ENCODE data around the gene SMARCA4.
A peak's percentile ranks its signal among the peaks of the same experiment; 100 is the strongest.
"Not testable (repeated sequence)": the region's sequence is repeated elsewhere in the genome, so short reads cannot be mapped to it uniquely, and the experiment has no call there.

SMARCA4 gene

GRCh38 chr19:10928563-10929401 is 32.0 kb upstream of the SMARCA4 start, which contains the start of the genes TIMM29 and YIPF2:
Gene TIMM29, plus strand, starts transcription at chr19:10928811. Its CDS starts 12 bp downstream, at chr19:10928823.
Gene YIPF2, minus strand, starts transcription at chr19:10928639. Its CDS starts 229 bp downstream, at chr19:10928410.
- DNase-seq (ENCODE audit: low read depth in 2 of 2) = peak; percentile 75 to 90

GRCh38 chr19:10929402-10929794 is 31.4 kb upstream of the SMARCA4 start:
- no peak for DNase-seq (ENCODE audit: low read depth in 2 of 2)

GRCh38 chr19:10935371-10936059 is 25.3 kb upstream of the SMARCA4 start:
- DNase-seq (ENCODE audit: low read depth in 2 of 2) = no peak

- no peak for DNase-seq (ENCODE audit: low read depth in 2 of 2)
Observed at GRCh38 chr19:10936661-10937084, 24.2 kb upstream of the SMARCA4 start.

- not testable (repeated sequence) for DNase-seq (ENCODE audit: low read depth in 2 of 2)
Observed at GRCh38 chr19:10941649-10942048, 19.2 kb upstream of the SMARCA4 start.

GRCh38 chr19:10943412-10943811 is 17.4 kb upstream of the SMARCA4 start:
- DNase-seq (ENCODE audit: low read depth in 2 of 2) = not testable (repeated sequence)

GRCh38 chr19:10945264-10945663 is 15.6 kb upstream of the SMARCA4 start:
- DNase-seq (ENCODE audit: low read depth in 2 of 2) = no peak

GRCh38 chr19:10946958-10947657 is 13.7 kb upstream of the SMARCA4 start:
- no peak for DNase-seq (ENCODE audit: low read depth in 2 of 2)

- no peak for DNase-seq (ENCODE audit: low read depth in 2 of 2)
Observed at GRCh38 chr19:10952809-10953208, 8.0 kb upstream of the SMARCA4 start.

GRCh38 chr19:10959277-10959968 is 1.4 kb upstream of the SMARCA4 start:
- DNase-seq (ENCODE audit: low read depth in 2 of 2) = not testable (repeated sequence)

GRCh38 chr19:10961073-10961860 is 437 bp downstream of the SMARCA4 start:
- DNase-seq (ENCODE audit: low read depth in 2 of 2) = no peak

GRCh38 chr19:10962863-10963262 is 2.0 kb downstream of the SMARCA4 start:
- no peak for DNase-seq (ENCODE audit: low read depth in 2 of 2)

- no peak for DNase-seq (ENCODE audit: low read depth in 2 of 2)
Observed at GRCh38 chr19:10963865-10964264, 3.0 kb downstream of the SMARCA4 start.

GRCh38 chr19:10964903-10965302 is 4.1 kb downstream of the SMARCA4 start:
- DNase-seq (ENCODE audit: low read depth in 2 of 2) = no peak

GRCh38 chr19:10965398-10965797 is 4.6 kb downstream of the SMARCA4 start:
- no peak for DNase-seq (ENCODE audit: low read depth in 2 of 2)

GRCh38 chr19:10966809-10967208 is 6.0 kb downstream of the SMARCA4 start:
- DNase-seq (ENCODE audit: low read depth in 2 of 2) = no peak

- DNase-seq (ENCODE audit: low read depth in 2 of 2) = no peak
Observed at GRCh38 chr19:10968527-10969135, 7.8 kb downstream of the SMARCA4 start.

- DNase-seq (ENCODE audit: low read depth in 2 of 2) = no peak
Observed at GRCh38 chr19:10971107-10971726, 10.4 kb downstream of the SMARCA4 start.

- DNase-seq (ENCODE audit: low read depth in 2 of 2) = no peak
Observed at GRCh38 chr19:10975374-10976130, 14.7 kb downstream of the SMARCA4 start.

Data from stimulated activated CD8-positive, alpha-beta memory T cell treated with anti-CD3 and anti-CD28 coated beads, Interleukin-2, amount 100 ng/mL, for 1 hour (primary cell).